ENCODE data around the gene AMFR. TPM values are rescaled to one million over a fixed set of nuclear protein-coding genes. Genes with fewer than 3 reads are reported as not detected.

AMFR gene
- polyA plus RNA-seq, 5 donors = 56.7 to 70.6 (median 59.3) TPM

DNA sequence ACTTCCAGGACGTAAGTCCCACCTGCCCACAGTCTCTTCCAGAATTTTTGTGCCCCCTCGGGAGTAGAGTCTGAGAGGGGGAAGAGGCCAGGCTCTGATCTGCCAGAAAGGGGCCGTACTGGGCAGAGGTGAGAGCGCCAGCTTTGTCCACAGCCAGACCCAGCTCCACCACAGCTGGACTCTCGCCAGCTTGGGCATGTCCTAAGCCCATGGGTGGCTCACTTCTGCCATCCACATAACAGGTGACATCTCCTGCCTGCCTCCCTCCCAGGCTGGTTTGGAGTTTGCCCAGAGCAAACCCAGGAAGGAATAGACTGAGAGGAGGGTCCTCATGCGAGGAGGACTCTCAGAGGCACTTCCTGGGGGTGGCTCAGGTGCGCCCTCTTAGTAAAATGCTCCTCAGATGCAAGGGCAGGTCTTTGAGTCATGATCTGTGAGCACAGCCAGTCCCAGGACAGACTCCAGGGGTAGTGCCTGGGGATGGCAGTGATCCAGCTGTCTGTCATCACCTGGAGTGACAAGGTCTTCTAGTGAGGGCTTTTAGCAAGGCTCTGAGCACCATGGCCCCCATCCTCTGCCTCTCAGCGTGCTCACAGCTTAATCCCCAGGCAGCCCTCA is 89.2 kb downstream of the AMFR start:
- no peak for DNase-seq

DNA sequence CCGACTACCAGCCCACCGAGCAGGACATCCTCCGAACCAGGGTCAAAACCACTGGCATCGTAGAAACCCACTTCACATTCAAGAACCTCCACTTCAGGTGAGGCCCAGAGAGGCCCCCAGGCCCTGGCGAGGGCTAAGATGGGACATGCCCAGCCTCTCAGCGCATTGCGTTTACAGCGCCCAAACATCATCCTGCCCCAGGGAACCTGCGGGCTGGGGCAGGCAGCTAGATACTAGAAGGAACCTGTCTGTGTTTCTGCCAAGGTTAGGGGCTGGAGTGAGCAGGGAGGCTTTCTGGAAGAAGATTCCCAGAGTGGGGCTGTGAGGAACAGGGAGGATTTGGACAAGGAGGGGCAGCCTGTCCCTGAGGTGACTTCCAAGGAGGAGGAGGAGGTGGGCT is 90.6 kb downstream of the AMFR start:
- no peak for DNase-seq

DNA sequence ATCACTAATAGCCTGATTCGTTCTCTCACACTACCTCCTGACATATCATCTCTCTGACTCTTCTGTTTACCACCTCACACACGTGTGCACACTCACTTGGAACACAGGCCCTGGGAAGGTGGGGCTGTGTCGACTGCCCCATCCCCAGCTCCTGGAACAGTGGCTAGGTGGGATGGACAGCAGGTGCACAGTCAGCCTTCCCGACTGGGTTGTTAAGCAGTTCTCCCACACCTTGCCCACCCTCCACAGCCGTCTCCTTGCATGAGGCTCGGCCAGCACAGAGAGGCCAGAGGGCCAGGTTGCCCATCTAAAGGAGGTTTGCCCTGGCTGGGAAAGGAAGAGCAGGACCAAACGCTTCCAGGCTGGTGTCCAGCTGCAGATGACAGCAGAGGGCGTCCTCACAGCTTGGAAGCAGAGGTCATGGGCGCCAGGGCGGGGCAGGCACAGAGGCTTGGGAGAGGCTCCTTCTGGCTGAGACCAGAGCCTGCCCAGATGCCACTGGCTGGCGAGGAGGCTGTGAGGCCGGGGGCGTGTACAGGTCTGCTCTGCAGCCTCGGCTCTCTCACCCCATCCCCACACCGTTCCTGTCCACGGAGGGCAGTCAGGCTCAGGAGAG is 92.8 kb downstream of the AMFR start:
- no peak for DNase-seq

- no peak for DNase-seq
Observed at GRCh38 chr16:56331915-56332314, 93.4 kb downstream of the AMFR start.

DNA sequence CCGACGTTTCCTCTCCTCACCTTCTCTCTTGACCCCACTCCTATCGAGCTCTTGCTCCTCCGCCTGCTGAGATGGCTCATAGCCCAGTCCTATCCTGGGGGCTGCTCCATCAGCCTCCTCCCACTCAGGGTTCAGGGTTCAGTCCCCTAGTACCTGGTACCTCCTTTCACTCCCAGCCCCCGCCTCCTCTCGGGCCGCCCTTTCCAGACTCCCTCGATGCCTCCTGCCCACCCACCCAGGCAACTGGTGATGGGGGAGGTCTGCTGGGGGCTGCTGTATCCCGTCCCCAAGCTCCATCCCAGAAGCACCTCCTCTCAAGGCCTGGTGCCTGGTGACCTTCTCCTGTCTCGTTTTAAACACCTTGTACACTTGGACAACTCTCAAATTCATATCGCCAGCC is 93.9 kb downstream of the AMFR start:
- no peak for DNase-seq

- DNase-seq = no peak
Observed at GRCh38 chr16:56330476-56330875, 94.9 kb downstream of the AMFR start.

- DNase-seq = no peak
Observed at GRCh38 chr16:56329887-56330286, 95.5 kb downstream of the AMFR start.

DNA sequence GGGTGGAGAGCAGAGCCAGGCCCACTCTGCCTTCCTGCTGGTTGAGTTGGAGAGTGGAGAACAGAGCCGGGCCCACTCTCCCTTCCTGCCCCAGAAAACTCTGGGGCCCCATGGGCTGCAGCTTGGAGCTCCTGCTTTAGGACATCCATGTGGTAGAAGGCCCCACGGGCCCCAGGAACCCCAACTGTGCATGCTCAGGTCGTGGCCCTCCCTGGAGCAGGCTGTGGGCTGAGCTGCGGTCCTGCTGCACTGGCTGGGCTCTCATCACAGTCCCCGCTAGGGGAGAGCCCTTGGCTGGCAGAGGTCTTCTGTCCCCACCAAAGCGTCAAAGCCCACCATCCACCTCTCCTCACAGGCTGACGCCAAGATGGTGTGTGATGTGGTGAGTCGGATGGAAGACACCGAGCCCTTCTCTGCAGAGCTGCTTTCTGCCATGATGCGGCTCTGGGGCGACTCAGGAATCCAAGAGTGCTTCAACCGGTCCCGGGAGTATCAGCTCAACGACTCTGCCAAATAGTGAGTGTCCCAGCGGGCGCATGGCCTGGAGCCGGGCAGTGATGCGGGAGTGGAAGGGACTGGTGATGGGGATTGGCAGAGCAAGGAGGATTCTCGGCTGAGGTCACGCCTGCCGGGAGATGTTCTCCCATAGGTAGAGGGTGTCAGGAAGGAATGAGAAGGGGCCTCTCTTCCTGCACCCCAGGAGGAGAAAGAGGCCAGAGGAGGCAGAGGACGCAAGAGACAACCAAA is 96.9 kb downstream of the AMFR start:
- DNase-seq = no peak

- no peak for DNase-seq
Observed at GRCh38 chr16:56327929-56328258, 97.5 kb downstream of the AMFR start.

- no peak for DNase-seq
Observed at GRCh38 chr16:56327071-56327928, 98.0 kb downstream of the AMFR start.

GRCh38 chr16:56325956-56326355 is 99.4 kb downstream of the AMFR start:
- no peak for DNase-seq

GRCh38 chr16:56324406-56324805 is 100.9 kb downstream of the AMFR start:
- no peak for DNase-seq

DNA sequence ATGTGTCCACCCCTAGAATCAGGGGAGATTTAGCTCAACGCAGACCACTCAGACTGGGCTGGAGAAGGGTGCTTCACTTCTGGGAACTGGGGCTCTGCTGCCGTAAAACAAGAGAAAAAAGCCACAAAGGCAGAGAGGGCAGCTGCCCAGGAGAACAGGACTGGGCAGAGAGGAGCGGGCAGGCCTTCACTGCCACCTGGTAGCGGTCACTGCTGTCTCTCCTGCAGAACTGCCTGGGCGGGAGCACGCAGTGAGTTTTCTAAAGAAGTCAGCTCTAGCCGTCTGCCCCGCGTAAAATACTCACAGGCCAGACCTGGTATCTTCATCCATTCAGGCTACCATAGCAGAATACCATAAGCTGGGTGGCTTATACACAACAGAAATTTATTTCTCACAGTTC is 103.8 kb downstream of the AMFR start:
- no peak for DNase-seq

- DNase-seq = no peak
Observed at GRCh38 chr16:56320811-56321558, 104.4 kb downstream of the AMFR start.

DNA sequence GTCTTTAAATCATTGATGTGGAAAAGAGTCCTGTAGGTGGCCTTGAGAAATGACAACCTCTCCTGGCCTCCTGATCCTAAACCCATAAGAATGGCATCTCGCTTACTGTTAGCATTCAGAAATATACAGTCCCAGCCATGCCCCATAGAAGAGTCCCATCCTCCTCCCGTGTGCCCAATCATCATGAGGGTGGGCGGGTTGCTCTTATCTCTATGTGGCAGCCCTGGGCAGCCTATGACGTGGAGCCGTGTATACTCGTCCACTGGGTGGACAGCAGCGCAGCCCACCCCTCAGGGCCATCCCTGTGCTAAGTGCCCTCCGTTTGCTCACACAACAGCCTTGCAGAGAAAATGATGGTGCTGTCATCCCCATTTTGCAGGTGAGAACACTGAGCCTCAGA is 105.3 kb downstream of the AMFR start:
- no peak for DNase-seq

DNA sequence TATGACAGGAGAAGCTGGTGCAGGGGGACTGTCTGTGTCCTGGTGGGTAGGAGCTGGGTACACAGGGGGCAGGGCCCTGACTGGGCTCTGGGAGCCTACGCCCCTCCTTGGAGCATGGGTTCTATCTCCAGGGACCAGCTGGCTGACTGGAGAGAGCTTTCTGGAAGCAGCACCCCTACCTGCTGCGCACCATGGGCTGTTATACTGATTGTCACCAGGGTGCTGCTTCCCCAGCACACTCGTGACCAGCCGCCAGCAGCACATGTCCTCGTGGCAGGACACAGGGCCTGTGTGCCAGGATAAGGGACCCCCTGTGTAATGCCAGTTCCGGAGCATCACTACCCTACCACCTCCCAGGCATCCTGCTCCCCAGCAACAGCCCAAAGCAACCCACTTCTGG is 106.0 kb downstream of the AMFR start:
- DNase-seq = no peak

DNA sequence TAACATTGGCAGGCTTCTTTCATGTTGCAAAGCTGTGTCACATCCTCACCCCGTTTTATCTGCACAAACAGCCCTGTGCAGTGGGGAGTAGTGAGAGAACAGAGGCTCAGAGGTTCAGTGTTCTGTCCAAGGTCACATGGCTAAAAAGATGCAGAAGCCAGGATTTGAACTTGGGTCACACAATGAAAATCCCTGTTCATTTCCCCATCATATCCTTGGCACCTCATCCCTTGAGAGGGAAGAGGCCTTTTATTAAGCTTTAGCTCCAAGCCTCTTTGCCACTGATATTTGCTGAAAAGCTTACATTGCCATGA is 106.6 kb downstream of the AMFR start:
- DNase-seq = peak in 1 of 2 donors; percentile 84

GRCh38 chr16:56317998-56318826 is 107.1 kb downstream of the AMFR start:
- peak; percentile 88 to 94 for DNase-seq

- DNase-seq = no peak
Observed at GRCh38 chr16:56316545-56316944, 108.8 kb downstream of the AMFR start.

DNA sequence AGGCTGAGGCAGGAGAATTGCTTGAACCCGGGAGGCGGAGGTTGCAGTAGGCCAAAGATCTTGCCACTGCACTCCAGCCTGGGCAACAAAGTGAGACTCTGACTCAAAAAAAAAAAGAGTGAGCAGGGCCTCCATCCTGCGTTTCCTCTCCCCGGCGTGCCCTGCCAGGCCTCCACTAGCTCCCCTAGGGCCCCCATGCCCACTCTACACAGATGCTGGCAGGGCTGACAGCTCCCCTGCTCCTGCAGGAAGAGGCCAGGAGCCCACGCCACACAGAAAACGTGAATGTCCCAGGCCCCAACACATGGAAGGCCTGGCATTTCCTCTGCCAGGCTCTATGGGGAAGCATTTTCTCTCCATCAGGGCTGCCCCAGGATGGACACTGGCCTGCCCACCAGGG is 109.4 kb downstream of the AMFR start:
- DNase-seq = no peak

DNA sequence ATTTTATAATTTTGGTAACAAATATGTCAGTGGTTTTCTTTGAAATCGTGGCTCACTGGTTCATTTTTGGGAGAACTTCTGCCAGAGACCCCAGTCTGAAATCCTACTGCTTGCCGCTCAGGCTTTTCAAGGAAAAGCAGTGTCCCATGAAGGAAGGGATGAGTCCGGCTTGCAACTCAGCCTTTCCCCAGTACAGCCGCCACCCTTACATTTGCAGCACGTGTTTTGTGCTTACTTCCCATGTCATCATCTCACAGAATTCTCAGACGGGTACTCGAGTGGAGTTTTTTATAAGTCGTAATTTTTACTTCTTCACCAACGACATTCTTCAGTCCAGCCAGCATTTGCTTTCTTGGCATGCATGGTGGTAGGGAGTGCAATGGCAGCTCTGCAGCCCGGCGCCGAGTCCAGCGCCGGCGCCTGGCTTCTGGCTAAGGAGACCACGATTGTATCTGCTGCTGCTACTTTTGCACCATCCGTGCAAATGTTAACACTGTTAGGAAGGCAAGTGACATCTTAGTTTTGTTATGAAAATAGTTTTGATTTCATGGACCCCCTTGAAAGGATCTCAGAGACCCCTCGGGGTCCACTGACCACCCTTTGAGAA is 111.0 kb downstream of the AMFR start:
- no peak for DNase-seq

All from right lung (tissue), 5 donors.